H1 (cell line): ENCODE results near the gene C2CD4C. TPM values are rescaled to one million over a fixed set of nuclear protein-coding genes. Genes with fewer than 3 reads are reported as not detected.

Experiments
- CTCF ChIA-PET: fragments of 300-600 bp; sonication (Branson Sonifier 250); formaldehyde crosslinking; loops from one replicate; lab custom pipeline; 2021; ENCODE audit not compliant: partially characterized antibody; lab: Charles Lee
- POLR2A ChIA-PET: fragments of 300-600 bp; sonication (Branson Sonifier 250); formaldehyde crosslinking; loops from one replicate; lab custom pipeline; 2021; ENCODE audit warnings: inconsistent platforms; ENCODE audit not compliant: partially characterized antibody; lab: Charles Lee
- DNase-seq, 2 experiments: peaks; one replicate each; pipeline versions ENCODE4 v3.0.0 to v3.0.0-alpha.2; 2010 to 2022; ENCODE audit warnings: low spot score in 2 of 2, low read depth in 1 of 2, mixed read lengths in 1 of 2
- FAIRE-seq: peaks from 2 replicates; lab custom pipeline; 2011; peaks lifted over from hg19 to GRCh38; lab: Jason Lieb, UNC
- H2AFZ ChIP-seq: 2 replicates; pipeline ENCODE4 v1.8.1; 2012; ENCODE audit warnings: low read length, inconsistent platforms
- H2AK5ac ChIP-seq: 2 replicates; pipeline ENCODE4 v1.6.1; 2013; ENCODE audit warnings: low read depth, low read length
- H2BK120ac ChIP-seq: replicated peaks from 2 replicates; pipeline ENCODE3; 2013; ENCODE audit warnings: low read depth, low read length, inconsistent platforms
- H2BK12ac ChIP-seq: 2 replicates; pipeline ENCODE4 v1.6.1; 2013; ENCODE audit warnings: low read depth, low read length
- H2BK15ac ChIP-seq: 2 replicates; pipeline ENCODE4 v1.6.1; 2013; ENCODE audit warnings: low read length
- H2BK20ac ChIP-seq: 2 replicates; pipeline ENCODE4 v1.6.1; 2013; ENCODE audit warnings: low read length
- H2BK5ac ChIP-seq: 2 replicates; pipeline ENCODE4 v1.6.1; 2013; ENCODE audit warnings: low read depth, low read length
- H3K14ac ChIP-seq: 2 replicates; pipeline ENCODE4 v1.6.1; 2013; ENCODE audit warnings: inconsistent platforms; ENCODE audit not compliant: insufficient read length
- H3K18ac ChIP-seq: 2 replicates; pipeline ENCODE4 v1.6.1; 2013; ENCODE audit warnings: low read length; ENCODE audit errors: extremely low read depth
- H3K23ac ChIP-seq: 2 replicates; pipeline ENCODE4 v1.6.1; 2013; ENCODE audit warnings: inconsistent platforms; ENCODE audit not compliant: insufficient read length
- H3K23me2 ChIP-seq: 2 replicates; pipeline ENCODE4 v1.6.1; 2013; ENCODE audit warnings: low read depth, low read length
- H3K27ac ChIP-seq: 2 replicates; pipeline ENCODE4 v1.6.1; 2011; ENCODE audit warnings: low read depth, low read length, inconsistent platforms
- H3K27me3 ChIP-seq, 4 experiments: replicated peaks in 1 of 4; 1 replicate in 1 of 4; 2 replicates in 3 of 4; pipeline versions ENCODE4 v1.6.1 to v1.8.1; 2011 to 2013; ENCODE audit warnings: low read length in 3 of 4, mild to moderate bottlenecking in 3 of 4, inconsistent platforms in 2 of 4, mixed read lengths in 2 of 4, moderate library complexity in 1 of 4; ENCODE audit not compliant: control insufficient read depth in 3 of 4, insufficient read depth in 3 of 4; ENCODE audit errors: extremely low read depth in 1 of 4
- H3K36me3 ChIP-seq, 4 experiments: 2 replicates each; pipeline versions ENCODE4 v1.6.1 to v1.8.1; 2011 to 2013; ENCODE audit warnings: mild to moderate bottlenecking in 4 of 4, low read length in 3 of 4, moderate library complexity in 2 of 4, control low read depth in 1 of 4, inconsistent platforms in 1 of 4; ENCODE audit not compliant: insufficient read depth in 4 of 4, control insufficient read depth in 2 of 4
- H3K4ac ChIP-seq: replicated peaks from 2 replicates; pipeline ENCODE3; 2013; ENCODE audit warnings: low read length, low read depth, mixed read lengths, inconsistent platforms; ENCODE audit not compliant: insufficient read length
- H3K4me1 ChIP-seq, 4 experiments: replicated peaks in 1 of 4; 1 replicate in 1 of 4; 2 replicates in 3 of 4; pipeline versions ENCODE4 v1.6.1 to v1.8.1; 2011 to 2013; ENCODE audit warnings: low read length in 3 of 4, inconsistent platforms in 2 of 4, mixed read lengths in 1 of 4; ENCODE audit not compliant: insufficient read depth in 4 of 4, control insufficient read depth in 3 of 4
- H3K4me2 ChIP-seq, 2 experiments: 2 replicates each; pipeline versions ENCODE4 v1.6.1 to v1.8.1; 2011 to 2013; ENCODE audit warnings: low read depth in 2 of 2, low read length in 2 of 2, control low read depth in 1 of 2, inconsistent platforms in 1 of 2, mild to moderate bottlenecking in 1 of 2; ENCODE audit not compliant: insufficient read depth in 1 of 2
- H3K4me3 ChIP-seq, 4 experiments: fragments of 200-600, 300-600 bp in 1 of 4; sonication (generic), shearing (Covaris generic), sonication (Bioruptor Twin) in 1 of 4; 2 replicates each; pipeline versions ENCODE4 v1.5.1 to v1.8.1; 2011 to 2016; ENCODE audit warnings: low read length in 4 of 4, low read depth in 3 of 4, control low read depth in 2 of 4, inconsistent platforms in 2 of 4, mild to moderate bottlenecking in 2 of 4, mixed read lengths in 1 of 4, moderate library complexity in 1 of 4; ENCODE audit not compliant: insufficient read depth in 2 of 4; ENCODE audit errors: extremely low read depth in 1 of 4
- H3K56ac ChIP-seq: replicated peaks from 2 replicates; pipeline ENCODE3; 2013; ENCODE audit warnings: low read depth, mild to moderate bottlenecking, mixed read lengths, low read length, inconsistent platforms; ENCODE audit not compliant: insufficient read length
- H3K79me1 ChIP-seq: 2 replicates; pipeline ENCODE4 v1.6.1; 2013; ENCODE audit warnings: low read depth, low read length, control low read depth
- H3K79me2 ChIP-seq, 2 experiments: 2 replicates each; pipeline versions ENCODE4 v1.6.1 to v1.8.1; 2012 to 2013; ENCODE audit warnings: low read length in 2 of 2, mild to moderate bottlenecking in 2 of 2, inconsistent platforms in 1 of 2; ENCODE audit not compliant: insufficient read depth in 2 of 2, control insufficient read depth in 1 of 2
- H3K9ac ChIP-seq, 4 experiments: replicated peaks in 1 of 4; 1 replicate in 1 of 4; 2 replicates in 3 of 4; pipeline versions ENCODE4 v1.6.1 to v1.8.1; 2011 to 2013; ENCODE audit warnings: low read depth in 3 of 4, low read length in 3 of 4, control low read depth in 2 of 4, mild to moderate bottlenecking in 2 of 4, moderate library complexity in 2 of 4, inconsistent platforms in 1 of 4; ENCODE audit errors: extremely low read depth in 1 of 4
- H3K9me3 ChIP-seq, 2 experiments: 2 replicates each; pipeline versions ENCODE4 v1.6.1 to v1.8.1; 2012 to 2013; ENCODE audit warnings: mild to moderate bottlenecking in 2 of 2, moderate library complexity in 2 of 2, control low read depth in 1 of 2, inconsistent platforms in 1 of 2, low read depth in 1 of 2, low read length in 1 of 2, mixed read lengths in 1 of 2; ENCODE audit not compliant: insufficient read depth in 2 of 2
- H4K20me1 ChIP-seq, 2 experiments: replicated peaks in 1 of 2; 2 replicates each; pipeline versions ENCODE3 to v1.8.1; 2011 to 2013; ENCODE audit warnings: inconsistent platforms in 2 of 2, low read length in 2 of 2, mild to moderate bottlenecking in 1 of 2; ENCODE audit not compliant: insufficient read depth in 2 of 2, control insufficient read depth in 1 of 2
- H4K5ac ChIP-seq: 2 replicates; pipeline ENCODE4 v1.6.1; 2013; ENCODE audit warnings: low read length, low read depth, mixed read lengths, inconsistent platforms; ENCODE audit not compliant: insufficient read length
- H4K8ac ChIP-seq: 2 replicates; pipeline ENCODE4 v1.8.0; 2013; ENCODE audit warnings: mild to moderate bottlenecking, moderate library complexity, low read length, inconsistent platforms; ENCODE audit not compliant: insufficient read depth; ENCODE audit errors: extremely low read depth
- H4K91ac ChIP-seq: replicated peaks from 2 replicates; pipeline ENCODE3; 2013; ENCODE audit warnings: low read length, mixed read lengths, inconsistent platforms; ENCODE audit not compliant: insufficient read length
- BACH1 ChIP-seq: IDR thresholded peaks from 2 replicates; pipeline ENCODE4 v1.6.1; 2012; ENCODE audit warnings: low read length, improper control_type of control experiment
- CEBPB ChIP-seq: IDR thresholded peaks from 2 replicates; pipeline ENCODE4 v1.6.1; 2012; ENCODE audit warnings: low read depth, low read length
- CREB1 ChIP-seq: IDR thresholded peaks from 2 replicates; pipeline ENCODE4 v1.6.1; 2012; ENCODE audit warnings: inconsistent platforms
- KDM5A ChIP-seq: fragments of 200-600 bp; IDR thresholded peaks from 2 replicates; pipeline ENCODE4 v1.7.1; 2012; ENCODE audit warnings: mild to moderate bottlenecking, low read length, inconsistent platforms, mixed read lengths
- SIRT6 ChIP-seq: IDR thresholded peaks from one replicate; pipeline ENCODE4 v1.7.1; 2012; ENCODE audit warnings: low read length, inconsistent platforms
- TAF1 ChIP-seq: IDR thresholded peaks from 2 replicates; pipeline ENCODE4 v1.6.1; 2011; ENCODE audit warnings: mild to moderate bottlenecking, low read depth, low read length
- WGBS, 2 experiments: shearing (Covaris generic) in 1 of 2; methylation state at CpG; one replicate each; pipeline versions ENCODE4 v1.1.6 to v1.1.7; 2013 to 2015; ENCODE audit warnings: low lambda C conversion rate in 2 of 2, mixed read lengths in 2 of 2, inconsistent platforms in 1 of 2, low coverage in 1 of 2, missing lambda C conversion rate in 1 of 2; ENCODE audit not compliant: insufficient replicate concordance in 2 of 2, insufficient coverage in 1 of 2, insufficient read length in 1 of 2; ENCODE audit errors: extremely low coverage in 1 of 2, missing lambda C conversion rate in 1 of 2; 5-methylcytosine and 5-hydroxymethylcytosine counted together
- polyA plus RNA-seq, 7 experiments: library from polyadenylated mRNA; depleted of rRNA in 3 of 7; stranded (reverse) in 5 of 7; unstranded in 2 of 7; fragments of >200 nt in 5 of 7; fragments of 200-250 nt in 2 of 7; gene quantifications; 1 replicate in 5 of 7; 2 replicates in 1 of 7; 4 replicates in 1 of 7; pipeline versions ENCODE4 v1.2.1 to v1.2.3, GENCODE V29; 2011 to 2013; ENCODE audit warnings: missing spikeins in 2 of 7, mixed read lengths in 2 of 7
- total RNA-seq: library from RNA; stranded (reverse); fragmentation: NEBNext Ultra II Directional; extraction: Animal tissue kit (Norgen Biotek cat#: 25700); gene quantifications from 2 replicates; pipeline ENCODE4 v1.2.1, GENCODE V29; 2021
- TF ChIP-seq, protein P1 (sequence below): IDR thresholded peaks from 2 replicates; pipeline ENCODE4 v1.6.1; 2012; ENCODE audit warnings: low read length, inconsistent platforms

Gene C2CD4C
- total and polyA plus RNA-seq, 2 of the 8 experiments (the other 6 are each of a cell fraction or from before 2014, with no cell fraction given): 3.8 to 6.3 TPM

DNA sequence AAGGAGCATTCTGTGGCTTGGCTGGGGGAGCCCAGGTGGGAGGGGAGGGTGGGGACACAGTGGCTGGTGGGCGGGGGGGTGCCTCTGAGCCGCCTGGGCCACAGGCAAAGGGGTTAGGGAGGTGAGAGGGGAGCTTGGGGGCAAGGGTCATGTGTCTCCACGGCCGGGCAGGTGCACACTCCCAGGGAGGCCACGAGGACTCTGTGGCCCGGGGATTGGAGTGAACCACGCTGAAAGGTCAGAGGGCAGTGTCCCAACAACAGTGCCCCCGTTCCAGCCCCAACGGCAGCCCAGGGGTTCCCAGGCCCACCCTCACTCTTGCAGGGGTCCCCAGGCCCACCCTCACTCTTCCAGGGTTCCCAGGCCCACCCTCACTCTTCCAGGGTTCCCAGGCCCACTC, 9.6 kb downstream of the C2CD4C start:
- DNase-seq: no peak
- no peaks in the 10 kb centered on the region for H3K4me1 ChIP-seq
- H4K8ac ChIP-seq: no peak overlapping the region
- no peak overlapping the region for H2BK12ac ChIP-seq
- no peak overlapping the region for H2BK120ac ChIP-seq
- WGBS, 2 experiments: no CpG with 5 or more reads among the region's 9 CpGs
- peaks cover 5 to 7% of the 10 kb centered on the region in 2 experiments; a peak in 3 of 4 replicates for H3K9me3 ChIP-seq
- no peak overlapping the region for H3K14ac ChIP-seq
- H3K79me2 ChIP-seq: no peaks in the 10 kb centered on the region
- no peak overlapping the region for H4K5ac ChIP-seq
- H2BK20ac ChIP-seq: no peak overlapping the region
- H3K9ac ChIP-seq: no peak overlapping the region
- no peak overlapping the region for H2AFZ ChIP-seq
- no peak overlapping the region for H3K18ac ChIP-seq
- H3K36me3 ChIP-seq: no peaks in the 10 kb centered on the region
- H3K56ac ChIP-seq: no peak overlapping the region
- ChIA-PET CTCF (interaction anchor here (0.6 to 2.6 kb wide), 4 partner anchors 8 to 345 kb away, joined by 4 to 10 read pairs (median 5); no protein-coding TSS in a partner anchor), POLR2A (interaction anchor here (1.4 kb wide), 1 partner anchor 9 kb away, joined by 4 read pairs; the partner anchor contains the start of gene C2CD4C)
- no peak for FAIRE-seq
- H3K23ac ChIP-seq: no peak overlapping the region
- peaks cover 10% of the 10 kb centered on the region; the same call in 1 of the 2 replicates for H3K23me2 ChIP-seq
- H3K27ac ChIP-seq: no peak overlapping the region
- H3K4ac ChIP-seq: no peak overlapping the region
- H4K91ac ChIP-seq: no peak overlapping the region
- H3K79me1 ChIP-seq: 0 out of 2 replicates have a peak, but pooled peaks cover 2% of the 10 kb centered on the region
- H4K20me1 ChIP-seq: peaks cover 0 to 5% of the 10 kb centered on the region in 2 experiments
- H3K4me3 ChIP-seq: no peak overlapping the region
- H3K27me3 ChIP-seq: peaks cover 0 to 2% (median 0%) of the 10 kb centered on the region in 4 experiments; a peak in 2 of 7 replicates
- H2BK5ac ChIP-seq: no peak overlapping the region
- H2BK15ac ChIP-seq: no peak overlapping the region
- no peak overlapping the region for H3K4me2 ChIP-seq
- H2AK5ac ChIP-seq: no peak overlapping the region
- TF ChIP-seq TAF1 (no peak), BACH1 (no peak), CEBPB (no peak), CREB1 (no peak), SIRT6 (no peak), KDM5A (no peak)
- TF ChIP-seq, protein P1, sequence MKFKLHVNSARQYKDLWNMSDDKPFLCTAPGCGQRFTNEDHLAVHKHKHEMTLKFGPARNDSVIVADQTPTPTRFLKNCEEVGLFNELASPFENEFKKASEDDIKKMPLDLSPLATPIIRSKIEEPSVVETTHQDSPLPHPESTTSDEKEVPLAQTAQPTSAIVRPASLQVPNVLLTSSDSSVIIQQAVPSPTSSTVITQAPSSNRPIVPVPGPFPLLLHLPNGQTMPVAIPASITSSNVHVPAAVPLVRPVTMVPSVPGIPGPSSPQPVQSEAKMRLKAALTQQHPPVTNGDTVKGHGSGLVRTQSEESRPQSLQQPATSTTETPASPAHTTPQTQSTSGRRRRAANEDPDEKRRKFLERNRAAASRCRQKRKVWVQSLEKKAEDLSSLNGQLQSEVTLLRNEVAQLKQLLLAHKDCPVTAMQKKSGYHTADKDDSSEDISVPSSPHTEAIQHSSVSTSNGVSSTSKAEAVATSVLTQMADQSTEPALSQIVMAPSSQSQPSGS: no peak
